GM19238 (cell line): ENCODE results near the gene KCNG4.
"Not testable (repeated sequence)": the region's sequence is repeated elsewhere in the genome, so short reads cannot be mapped to it uniquely, and the experiment has no call there.

Source experiments
- DNase-seq: peaks from one replicate; pipeline ENCODE4 v3.0.0; 2011; ENCODE audit warnings: low spot score; ENCODE audit not compliant: insufficient read length

The KCNG4 gene

DNA sequence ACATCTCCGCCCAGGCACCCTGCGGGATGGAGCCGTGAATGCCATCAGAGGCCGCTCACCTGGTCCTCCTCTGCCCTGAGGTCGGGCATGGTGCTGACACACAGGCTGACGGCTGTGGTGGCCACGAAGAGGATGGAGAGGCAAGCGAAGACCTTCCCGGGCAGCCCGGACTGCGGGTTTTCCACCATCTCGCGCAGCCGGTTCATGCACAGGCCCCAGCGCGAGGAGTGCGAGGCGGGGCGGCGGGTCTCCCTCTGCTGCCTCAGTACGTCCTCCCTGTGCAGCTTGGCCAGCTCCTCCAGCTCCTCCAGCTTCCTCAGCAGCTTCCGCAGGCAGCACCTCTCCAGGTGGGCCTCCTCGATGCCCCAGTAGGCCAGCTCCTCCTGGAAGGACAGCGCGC, 3.1 kb downstream of the KCNG4 start:
- DNase-seq: no peak

DNA sequence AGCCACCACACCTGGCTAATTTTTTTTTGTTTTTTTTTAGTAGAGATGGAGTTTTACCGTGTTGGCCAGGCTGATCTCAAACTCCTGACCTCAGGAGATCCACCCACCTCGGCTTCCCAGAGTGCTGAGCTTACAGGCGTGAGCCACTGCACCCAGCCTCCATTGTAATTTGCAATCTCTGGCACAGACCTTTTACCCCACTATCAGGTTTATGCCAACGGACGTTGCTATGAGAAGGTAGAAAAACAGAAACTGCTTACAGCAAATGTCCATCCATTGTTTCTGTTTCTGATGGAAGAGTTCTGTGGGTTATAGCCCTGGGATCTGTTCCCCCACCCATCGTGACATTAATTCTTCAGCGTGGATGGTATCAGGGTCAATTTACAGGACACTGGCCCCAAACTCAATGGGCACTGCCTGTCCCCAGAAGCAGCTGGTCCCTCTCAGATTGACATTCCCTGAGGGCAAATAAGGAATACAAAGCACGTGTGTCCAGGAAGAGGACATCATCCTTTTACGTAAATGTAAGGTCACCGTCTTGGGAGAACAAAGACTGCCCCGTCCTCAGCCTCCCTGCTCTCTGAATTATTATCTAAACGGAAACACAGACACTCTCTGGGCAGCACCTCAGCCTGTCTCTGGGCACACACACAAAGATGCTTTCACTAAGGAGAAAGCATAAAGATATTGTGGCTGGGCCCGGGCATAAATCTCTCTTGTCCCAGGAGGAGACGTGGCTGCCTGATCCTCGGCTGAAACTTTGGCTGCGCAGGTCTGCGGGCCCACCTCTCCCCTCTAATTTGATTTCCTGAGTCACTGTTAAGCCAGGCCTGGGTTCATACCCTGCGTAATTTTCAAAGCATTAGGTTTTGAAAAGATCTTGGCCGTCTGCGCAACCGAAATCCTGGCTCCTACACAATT, 5.2 kb downstream of the KCNG4 start:
- no peak for DNase-seq

DNA sequence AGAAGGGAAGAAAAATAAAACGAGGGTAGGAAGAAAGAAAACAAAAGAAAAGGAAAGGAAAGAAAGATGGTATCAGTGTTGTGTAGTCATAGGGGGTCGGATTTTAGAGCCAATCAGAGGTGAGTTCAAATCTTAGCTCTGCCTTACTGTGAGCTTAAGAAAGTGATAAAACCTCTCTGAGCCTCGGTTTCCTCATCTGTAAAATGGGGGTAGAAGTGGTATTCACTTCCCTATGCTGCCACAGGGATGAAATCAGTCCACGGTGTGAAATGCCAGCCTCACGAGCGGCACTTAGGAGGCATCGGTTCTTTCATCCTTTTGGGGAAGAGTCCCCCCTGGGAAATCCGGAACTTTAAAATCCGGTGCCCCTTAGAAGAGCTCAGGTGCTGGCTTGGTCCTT, 6.1 kb downstream of the KCNG4 start:
- no peak for DNase-seq

DNA sequence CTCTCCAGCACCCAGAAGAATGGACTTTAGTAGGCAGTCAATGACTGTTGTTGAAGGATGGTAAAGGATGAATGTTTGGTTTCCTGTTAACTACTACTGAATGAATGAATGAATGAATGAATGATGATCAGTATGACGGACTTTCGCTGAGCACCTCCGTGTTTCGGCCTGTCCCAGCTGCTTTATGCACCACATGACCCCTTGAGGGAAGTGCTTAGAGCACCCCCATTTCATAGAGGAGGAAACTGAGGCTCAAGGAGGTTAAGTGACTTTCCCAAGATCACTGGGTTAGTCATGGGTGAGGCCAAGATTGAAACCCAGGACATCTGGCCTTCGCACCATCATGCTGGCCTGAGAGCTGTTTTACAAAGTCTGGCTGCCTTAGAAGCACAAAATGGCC, 6.8 kb downstream of the KCNG4 start:
- DNase-seq: no peak

DNA sequence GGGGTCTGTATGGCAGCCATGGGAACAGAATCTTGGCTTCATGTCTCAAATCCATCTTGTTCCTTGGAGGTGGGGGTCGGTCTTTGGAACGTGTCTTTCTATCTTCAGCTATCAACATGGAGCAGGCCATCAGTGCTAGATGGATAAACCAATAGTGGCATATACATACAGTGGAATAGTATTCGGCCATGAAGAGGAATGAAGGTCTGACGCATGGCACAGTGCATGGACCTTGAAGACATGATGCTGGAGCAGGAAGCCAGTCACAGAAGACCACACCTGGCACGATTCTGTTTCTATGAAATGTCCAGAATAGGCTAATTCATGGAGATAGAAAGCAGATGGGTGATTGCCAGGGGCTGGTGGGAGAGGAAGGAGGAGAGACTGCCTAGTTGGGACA, 7.8 kb downstream of the KCNG4 start:
- DNase-seq: no peak

DNA sequence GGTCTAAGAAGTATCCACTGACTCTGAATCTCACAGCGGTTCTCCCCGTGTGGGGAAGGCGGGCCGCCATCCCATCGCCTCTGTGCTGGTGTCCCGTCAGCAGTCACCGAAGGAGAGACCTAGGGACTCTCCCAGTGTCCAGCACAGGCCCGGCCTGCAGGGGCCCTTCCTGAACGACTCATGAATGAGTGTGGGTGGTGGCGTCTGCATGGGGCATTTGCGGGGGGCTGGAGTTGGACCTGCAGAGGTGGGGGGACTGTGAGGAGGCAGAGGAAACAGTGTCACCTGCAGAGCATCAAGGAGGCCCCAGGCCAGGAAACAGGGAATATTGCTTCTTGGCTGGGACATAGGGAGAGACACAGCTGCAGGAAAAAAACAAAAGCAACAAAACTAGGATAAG, 10.3 kb downstream of the KCNG4 start:
- no peak for DNase-seq

DNA sequence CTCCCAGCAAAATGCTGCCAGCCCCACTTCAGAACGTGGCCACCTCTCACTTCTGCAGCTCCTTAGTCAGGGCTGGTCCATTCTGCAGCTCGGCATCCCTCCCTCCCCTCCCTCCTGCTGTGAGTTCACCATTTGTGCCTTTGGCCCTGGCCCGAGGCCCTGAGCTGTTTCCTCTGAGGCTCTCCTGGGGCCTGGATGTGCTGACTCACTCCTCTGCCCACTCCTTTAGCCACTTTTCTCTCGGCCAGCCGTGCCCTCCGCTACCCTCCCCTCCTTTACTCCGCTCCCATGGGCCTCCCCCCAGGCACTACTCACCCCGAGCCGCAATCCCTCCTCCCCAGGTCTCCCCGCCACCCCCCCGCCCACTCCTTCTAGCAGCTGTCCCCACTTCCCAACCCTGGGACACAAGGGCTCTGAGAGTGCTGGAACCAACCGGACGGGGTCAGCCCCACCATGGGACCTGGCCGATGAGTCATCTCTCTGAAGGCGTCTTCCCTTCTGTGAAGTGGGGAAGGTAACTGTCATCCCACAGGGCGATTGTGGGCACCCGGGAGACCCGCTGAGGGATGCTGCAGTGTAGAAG, 11.5 kb downstream of the KCNG4 start:
- no peak for DNase-seq

DNA sequence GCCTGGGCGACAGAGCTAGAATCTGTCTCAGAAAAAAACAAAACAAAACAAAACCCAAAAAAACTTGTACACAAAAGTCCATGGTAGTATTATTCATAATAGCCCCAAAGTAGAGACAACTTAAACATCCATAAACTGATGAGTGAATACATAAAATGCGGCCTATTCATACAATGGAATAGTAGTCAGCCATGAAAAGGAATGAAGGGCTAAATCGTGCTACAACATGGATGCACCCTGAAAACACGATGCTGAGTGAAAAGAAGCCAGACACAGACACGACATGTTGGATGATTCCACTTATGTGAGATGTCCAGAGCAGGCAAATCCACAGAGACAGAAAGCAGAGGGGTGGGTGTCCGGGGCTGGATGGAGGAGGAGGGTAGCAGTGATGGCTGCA, 12.3 kb downstream of the KCNG4 start:
- no peak for DNase-seq

DNA sequence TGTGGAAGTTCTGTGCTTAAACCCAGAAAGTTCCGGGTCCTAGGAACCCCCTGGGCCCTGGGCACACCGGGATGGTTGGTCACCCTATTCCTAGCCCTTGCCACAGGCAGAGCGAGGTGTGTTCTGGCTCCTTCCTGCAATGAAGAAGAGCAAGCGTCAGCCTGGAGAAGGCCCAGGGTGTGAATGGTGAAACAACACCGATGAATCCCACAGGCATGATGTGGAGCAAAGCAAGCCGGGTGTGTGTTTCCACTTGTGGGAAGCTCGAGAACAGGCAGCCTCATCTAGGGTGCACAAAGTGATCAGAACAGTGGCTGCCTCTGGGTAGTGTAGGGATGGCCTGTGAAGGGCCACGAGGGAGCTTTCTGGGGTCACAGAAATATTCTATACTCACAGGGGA, 13.8 kb downstream of the KCNG4 start:
- no peak for DNase-seq

DNA sequence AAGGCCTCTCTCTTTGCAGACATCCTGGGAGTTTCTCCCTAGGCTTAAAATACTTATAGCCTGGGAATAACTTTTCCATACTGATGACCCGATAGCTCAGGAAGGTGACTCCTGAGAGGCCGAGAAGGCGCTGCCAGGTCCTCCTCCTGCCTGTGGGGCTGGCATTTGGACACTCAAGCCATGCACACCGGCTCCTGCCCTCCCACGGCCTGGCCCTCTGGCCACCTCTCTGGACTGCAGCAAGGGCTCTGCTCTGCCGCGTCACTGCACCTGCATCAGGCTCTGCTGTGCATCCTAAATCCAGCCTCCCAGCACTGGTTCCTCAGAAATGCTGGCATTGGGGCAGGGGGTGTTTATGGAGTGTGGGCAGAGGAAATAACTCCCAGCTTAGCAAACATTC, 14.2 kb downstream of the KCNG4 start:
- DNase-seq: no peak

DNA sequence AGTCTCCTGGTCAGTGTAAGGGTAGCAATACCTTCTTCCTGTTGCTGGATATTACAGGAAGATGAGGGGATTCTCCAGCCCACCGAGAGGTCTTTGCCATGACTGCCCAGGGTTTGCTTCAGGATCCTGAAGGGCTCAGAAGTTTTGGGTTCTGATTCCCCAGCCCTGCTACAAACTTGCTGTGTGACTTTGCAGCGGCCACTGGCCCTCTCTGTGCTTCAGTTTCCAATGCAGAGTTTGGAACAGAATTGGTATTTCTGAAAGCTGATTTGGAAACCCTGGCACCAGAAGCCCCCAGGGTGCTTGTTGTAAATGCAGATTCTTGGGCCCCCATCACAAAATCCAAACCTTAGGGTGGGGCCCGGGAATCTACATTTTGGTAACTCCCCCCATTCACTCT, 14.7 kb downstream of the KCNG4 start:
- DNase-seq: no peak

DNA sequence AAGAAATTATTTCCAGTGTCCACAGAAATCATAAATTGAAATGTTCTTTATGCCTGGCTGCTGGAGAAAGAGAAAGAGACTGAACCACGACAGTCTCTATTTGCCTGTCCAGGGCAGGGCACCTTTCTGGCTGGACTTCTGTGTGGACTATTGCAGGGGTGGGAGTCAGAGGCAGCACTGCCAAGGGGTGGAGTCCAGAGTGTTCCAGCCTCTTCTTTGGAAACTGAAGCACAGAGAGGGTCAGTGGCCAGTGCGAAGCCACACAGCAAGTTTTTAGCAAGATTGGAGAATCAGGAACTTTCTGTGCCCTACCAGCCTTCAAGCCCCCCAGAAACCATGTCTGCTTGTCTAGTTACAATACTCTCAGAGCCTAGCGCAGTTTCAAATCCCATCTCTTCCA, 15.3 kb downstream of the KCNG4 start:
- DNase-seq: no peak

DNA sequence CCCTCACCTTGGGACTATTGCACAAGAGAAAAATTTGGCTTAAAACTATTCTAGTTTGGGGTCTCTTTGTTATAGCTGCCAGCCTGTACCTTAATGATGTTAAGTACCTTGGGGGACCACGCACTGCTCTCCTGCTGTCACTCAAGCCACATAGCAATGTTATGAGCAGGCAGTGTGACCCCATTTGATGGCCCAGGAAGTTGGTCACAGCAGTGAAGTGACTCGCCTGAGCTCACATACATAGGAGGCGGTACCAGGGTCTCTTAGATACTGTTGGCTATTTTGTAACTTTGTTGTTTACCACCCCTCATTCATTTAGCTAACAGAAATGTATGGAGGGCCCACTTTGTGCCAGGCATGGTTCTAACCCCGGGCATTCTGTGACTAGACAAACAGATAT, 16.4 kb downstream of the KCNG4 start:
- no peak for DNase-seq

DNA sequence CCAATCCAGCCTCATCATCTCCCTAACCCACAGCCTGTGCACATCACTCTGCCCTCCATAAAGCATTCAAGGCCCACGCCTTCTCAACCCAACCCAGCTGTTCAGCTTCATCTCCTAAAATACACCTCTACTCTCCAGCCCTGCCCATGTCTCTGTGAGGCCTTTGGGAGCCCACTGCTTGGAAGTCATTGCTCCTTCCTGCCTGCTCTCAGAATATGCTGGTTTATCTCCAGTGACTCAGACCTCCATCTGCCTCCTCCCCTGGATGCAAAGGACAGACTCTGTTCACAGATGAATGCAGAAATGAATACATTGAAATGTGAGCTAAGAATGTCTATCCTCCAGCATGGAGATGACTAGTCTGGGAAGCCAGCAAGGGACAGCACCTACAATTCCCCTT, 19.0 kb downstream of the KCNG4 start:
- no peak for DNase-seq

DNA sequence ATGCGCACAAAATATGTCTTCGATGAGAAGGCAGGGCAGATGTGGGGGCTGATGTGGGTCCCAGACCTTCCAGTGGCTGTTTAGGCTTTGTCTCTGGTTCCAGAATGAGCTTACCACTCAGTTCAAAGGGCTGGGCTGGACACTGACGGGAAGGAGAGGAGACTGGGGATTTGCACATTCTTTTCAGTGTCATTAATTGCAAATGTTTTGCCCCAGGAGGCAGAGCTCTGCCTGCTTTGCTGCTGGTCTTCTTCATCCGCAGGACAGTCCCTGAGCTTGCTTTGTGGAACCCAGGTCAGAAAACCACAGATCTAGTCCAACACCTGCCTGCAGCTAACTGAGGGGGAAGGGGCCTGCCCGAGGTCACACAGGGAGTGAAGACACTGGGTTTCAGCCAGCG, 20.9 kb downstream of the KCNG4 start:
- no peak for DNase-seq

DNA sequence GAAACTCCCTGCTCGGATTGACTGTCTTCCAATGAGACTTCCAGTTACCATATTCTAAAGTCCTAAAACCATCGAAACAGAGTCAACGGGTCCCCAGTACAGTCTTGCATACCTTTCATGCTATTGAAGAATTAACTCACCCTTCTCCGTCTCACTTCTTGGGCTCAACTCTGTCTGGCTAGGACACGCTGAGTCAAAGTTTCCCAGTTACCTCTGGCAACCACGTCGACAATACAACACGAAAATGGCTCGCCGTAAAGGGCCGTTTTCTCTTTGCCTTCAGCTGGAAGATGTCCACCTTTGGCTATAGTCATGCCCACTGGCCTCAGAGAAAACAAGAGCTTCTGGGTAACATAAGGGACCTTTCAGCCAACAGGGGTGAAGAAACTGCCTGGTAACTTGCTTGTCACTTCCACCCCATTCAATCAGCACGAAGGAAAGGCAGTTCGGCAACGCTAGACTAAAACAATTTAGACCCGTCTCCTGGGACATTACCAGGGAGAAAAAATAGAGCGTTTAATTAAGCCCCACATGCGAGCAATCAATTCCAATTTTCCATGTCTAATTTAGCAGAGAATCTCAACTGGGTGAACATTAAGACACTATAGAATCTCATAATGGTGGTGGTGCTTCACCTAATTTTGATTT, 21.5 kb downstream of the KCNG4 start:
- DNase-seq: no peak

DNA sequence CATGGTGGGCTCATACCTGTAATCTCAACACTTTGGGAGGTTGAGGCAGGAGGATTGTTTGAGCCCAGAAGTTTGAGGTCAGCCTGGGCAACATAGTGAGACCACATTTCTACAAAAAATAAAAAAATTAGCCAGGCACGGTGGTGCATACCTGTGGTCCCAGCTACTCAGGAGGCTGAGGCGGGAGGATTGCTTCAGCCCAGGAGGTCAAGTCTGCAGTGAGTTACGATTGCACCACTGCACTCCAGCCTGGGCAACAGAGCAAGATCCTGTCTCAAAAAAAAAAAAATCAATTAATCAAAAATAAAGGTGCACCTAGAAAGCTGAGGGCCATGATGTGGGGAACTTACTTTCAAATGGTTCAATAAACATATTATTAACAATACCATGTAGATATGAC, 23.7 kb downstream of the KCNG4 start:
- DNase-seq: not testable (repeated sequence)

DNA sequence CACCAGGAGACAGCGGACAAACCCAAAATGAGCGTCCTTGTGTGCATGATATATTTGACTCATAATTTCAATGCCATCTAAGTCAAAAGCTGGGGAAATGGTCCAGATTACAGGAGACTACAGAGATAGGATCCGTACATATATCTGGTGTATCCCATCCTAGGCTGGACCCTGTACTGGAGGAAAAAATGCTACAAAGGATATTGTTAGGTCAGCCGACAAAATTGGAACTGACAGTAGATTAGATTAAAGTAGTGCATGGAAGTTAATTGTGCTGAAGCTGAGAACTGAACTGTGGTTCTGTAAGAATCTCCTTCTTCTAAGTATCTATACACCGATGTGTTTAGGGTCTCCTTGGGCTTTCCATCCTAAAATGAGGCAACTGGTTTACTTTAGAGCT, 24.3 kb downstream of the KCNG4 start:
- DNase-seq: no peak

DNA sequence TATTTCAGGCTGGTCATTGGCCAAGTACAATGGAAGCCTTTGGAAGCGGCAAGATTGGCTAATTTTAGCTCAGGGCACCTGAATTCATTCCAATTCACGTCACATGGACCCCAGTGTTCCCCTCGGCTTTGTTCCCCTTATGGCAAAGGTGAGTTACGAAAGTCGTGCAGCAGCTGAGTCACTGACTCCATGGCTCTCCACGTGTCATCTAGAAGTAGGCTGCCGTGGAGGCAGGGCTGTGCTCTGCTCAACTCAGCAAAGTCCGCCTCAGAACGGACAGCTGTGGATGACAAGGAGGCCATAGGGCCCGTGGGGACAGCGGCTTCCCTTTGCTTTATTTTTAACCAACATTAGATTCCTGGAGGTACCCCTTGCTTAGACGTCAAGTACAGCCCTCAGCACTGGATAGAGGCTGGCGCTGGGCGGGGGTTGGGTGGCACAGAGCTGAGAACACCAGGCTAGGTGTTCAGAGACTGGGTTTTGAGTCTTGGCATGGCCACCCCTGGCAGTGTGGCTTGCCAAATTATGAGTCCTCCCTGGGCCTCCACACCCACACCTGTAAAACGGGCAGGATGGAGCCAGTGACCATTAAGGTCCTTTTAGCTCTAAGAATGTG, 25.3 kb downstream of the KCNG4 start:
- no peak for DNase-seq

DNA sequence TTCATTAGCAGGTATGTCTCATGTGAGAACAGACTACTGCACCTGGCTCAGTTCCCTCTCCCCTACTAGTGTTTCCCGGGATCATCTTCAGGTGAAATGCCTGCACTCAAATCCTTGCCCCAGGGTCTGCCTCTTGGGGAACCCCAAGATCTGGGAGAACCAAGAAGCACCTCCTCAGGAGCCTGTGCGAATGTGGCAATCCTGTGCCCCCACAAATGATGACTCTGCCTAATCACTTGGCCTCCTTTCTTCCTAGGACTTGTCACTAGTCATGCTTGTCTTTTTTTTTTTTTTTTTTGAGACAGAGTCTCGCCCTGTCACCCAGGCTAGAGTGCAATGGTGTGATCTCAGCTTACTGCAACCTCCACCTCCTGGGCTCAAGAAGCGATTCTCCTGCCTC, 27.2 kb downstream of the KCNG4 start:
- no peak for DNase-seq

DNA sequence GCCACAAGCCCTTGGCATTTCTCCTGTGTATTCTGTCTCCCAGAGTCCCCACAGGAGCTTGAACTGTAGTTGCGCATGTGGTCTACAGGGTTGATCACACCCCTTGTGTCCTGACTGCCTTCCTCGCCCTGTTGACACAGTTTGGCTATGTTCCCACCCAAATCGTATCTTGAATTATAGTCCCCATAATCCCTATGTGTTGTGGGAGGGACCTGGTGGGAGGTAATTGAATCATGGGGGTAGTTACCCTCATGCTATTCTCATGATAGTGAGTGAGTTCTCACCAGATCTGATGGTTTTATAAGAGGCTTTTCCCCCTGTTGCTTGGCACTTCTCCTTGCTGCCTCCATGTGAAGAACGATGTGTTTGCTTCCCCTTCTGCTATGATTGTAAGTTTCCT, 27.7 kb downstream of the KCNG4 start:
- no peak for DNase-seq

DNA sequence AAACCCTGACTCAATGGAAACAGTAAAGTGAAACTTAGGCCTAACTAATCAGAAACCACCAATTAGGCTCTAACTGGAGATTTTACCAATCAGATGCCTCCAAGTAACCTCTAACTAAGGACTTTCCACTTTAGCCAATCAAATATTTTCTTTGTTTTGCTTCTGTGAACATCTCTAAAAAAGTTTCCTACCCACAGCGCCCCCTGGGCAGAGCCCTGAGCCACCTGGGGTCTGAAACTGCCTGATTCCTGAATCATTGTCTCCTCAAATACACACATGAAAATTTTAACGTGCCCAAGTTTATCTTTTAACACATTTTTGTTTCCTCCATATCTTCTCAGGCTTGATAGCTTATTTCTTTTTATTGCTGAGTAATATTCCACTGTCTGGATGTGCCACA, 29.8 kb downstream of the KCNG4 start:
- no peak for DNase-seq
